ENCODE data around the gene DMPK.

Gene DMPK

DNA sequence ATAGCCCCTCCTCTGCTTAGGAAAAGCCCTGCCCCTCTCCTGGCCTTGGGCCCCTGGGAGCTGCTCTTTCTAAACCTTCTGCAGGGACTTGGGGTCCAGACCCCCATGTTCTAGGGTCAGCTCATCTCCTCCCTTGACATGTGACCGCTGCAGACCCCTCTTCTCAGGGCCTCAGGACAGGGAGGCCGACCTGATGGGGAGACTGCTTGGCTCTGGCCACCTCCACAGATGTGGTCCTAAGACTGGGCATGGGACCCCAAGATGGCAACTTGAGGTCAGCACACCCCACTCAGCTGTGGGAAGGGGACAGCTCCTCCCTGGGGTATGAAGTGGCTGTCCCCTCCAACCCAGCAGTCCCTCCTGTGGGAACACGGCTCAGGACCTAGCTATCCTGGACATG, 9.4 kb downstream of the DMPK start:
- H3K4me3 Mint-ChIP-seq, result no peak overlapping the region
- H3K36me3 Mint-ChIP-seq, result peaks cover 6% of the 10 kb centered on the region
- no peak for ATAC-seq (ENCODE audit: low read depth)
- H3K27me3 Mint-ChIP-seq, result no peaks in the 10 kb centered on the region
- no peaks in the 10 kb centered on the region for H3K9me3 Mint-ChIP-seq
- peaks cover 16% of the 10 kb centered on the region for H3K4me1 Mint-ChIP-seq
- no peak for DNase-seq (ENCODE audit: low spot score in 2 of 2)
- H3K27ac Mint-ChIP-seq, result no peak overlapping the region

DNA sequence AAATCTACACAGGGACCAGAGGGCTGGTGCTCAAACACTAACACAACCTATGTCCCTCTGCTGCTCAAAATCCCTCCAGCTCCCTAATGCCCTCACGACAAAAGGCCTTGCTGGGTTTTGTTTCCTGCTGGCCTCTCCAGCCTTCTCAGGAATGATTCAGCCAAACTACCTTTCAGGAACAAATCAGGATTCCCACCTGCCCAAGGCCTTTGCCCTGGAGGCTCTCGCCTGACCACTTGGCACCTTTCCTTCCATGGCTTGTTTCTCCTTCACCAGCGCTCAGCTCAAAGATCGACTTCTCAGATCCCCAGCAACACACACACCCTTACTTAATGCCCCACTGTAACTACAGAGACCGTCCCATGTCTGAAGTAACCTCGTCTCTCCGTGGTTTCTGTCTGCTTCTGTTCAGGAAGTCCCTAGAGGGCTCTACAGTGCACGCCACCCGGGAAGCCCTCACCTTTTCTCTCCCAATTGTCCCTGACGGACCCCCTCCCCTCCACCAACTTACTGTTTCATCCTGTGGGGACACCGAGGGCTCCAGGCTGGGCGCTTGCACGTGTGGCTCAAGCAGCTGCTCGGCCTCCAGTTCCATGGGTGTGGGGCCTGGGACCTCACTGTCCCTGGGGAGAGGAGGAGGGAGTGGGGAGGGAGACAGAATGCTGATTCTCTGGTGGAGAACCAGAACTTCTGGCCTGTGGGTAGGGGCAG, 10.0 kb downstream of the DMPK start:
- ATAC-seq (ENCODE audit: low read depth) (no peak), DNase-seq (ENCODE audit: low spot score in 2 of 2) (no peak)
- Mint-ChIP-seq H3K9me3 (no peaks in the 10 kb centered on the region), H3K4me1 (peaks cover 18% of the 10 kb centered on the region), H3K27ac (peak overlapping the region; percentile 23), H3K4me3 (peak overlapping the region; percentile 24), H3K36me3 (peaks cover 5% of the 10 kb centered on the region), H3K27me3 (peaks cover 2% of the 10 kb centered on the region)

DNA sequence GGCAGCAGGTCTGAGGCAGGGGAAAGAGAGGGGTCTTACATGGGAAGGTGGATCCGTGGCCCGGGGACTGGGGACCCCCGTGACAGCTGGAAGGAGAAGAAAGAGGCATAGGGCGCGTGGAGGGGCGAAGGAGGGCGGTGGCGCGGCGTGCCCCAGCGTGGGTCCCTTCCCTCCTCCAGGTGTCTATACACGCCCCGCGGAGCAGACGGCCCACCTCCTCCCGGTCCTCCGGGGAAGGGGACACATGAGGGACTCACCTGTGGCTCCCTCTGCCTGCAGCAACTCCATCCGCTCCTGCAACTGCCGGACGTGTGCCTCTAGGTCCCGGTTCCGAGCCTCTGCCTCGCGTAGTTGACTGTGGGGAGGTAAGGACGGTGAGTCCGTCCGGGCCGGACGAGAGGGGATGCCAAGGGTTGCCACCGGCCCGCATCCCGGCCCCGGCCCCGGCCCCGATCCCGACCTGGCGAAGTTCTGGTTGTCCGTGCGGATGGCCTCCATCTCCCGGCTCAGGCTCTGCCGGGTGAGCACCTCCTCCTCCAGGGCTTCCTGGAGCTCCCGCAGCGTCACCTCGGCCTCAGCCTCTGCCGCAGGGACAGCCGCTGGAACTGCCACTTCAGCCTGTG, 10.9 kb downstream of the DMPK start:
- peak overlapping the region; percentile 85 for H3K27ac Mint-ChIP-seq
- peaks cover 3% of the 10 kb centered on the region for H3K27me3 Mint-ChIP-seq
- ATAC-seq (ENCODE audit: low read depth) (no peak), DNase-seq (ENCODE audit: low spot score in 2 of 2) (no peak)
- H3K36me3 Mint-ChIP-seq, result no peaks in the 10 kb centered on the region
- H3K4me1 Mint-ChIP-seq, result peaks cover 19% of the 10 kb centered on the region
- H3K4me3 Mint-ChIP-seq, result peak overlapping the region; percentile 93
- no peaks in the 10 kb centered on the region for H3K9me3 Mint-ChIP-seq

DNA sequence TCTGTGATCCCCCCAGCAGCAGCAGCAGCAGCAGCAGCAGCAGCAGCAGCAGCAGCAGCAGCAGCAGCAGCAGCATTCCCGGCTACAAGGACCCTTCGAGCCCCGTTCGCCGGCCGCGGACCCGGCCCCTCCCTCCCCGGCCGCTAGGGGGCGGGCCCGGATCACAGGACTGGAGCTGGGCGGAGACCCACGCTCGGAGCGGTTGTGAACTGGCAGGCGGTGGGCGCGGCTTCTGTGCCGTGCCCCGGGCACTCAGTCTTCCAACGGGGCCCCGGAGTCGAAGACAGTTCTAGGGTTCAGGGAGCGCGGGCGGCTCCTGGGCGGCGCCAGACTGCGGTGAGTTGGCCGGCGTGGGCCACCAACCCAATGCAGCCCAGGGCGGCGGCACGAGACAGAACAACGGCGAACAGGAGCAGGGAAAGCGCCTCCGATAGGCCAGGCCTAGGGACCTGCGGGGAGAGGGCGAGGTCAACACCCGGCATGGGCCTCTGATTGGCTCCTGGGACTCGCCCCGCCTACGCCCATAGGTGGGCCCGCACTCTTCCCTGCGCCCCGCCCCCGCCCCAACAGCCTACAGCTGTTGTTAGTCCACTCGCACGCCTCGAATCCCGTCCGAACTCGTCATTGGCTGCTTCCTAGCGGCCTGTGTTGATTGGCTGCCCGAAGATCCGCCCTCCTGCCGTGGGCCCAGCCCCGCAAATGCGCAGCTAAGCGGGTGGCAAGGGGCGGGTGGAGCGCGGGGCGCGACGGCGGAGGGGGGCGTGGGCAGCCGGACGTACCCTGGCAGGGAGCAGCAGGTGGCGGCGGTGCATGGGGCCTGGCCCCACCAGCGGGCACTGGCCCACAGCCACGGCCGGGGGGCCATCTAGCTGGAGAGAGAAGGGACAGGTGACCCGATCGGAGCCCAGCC, 11.8 kb downstream of the DMPK start:
- Mint-ChIP-seq H3K4me1 (peaks cover 19% of the 10 kb centered on the region), H3K9me3 (no peaks in the 10 kb centered on the region), H3K36me3 (no peaks in the 10 kb centered on the region), H3K27me3 (peaks cover 8% of the 10 kb centered on the region), H3K4me3 (peak overlapping the region; percentile 93), H3K27ac (peak overlapping the region; percentile 85)
- DNase-seq (ENCODE audit: low spot score in 2 of 2), result peak; percentile 93
- ATAC-seq (ENCODE audit: low read depth), result peak; percentile 68

DNA sequence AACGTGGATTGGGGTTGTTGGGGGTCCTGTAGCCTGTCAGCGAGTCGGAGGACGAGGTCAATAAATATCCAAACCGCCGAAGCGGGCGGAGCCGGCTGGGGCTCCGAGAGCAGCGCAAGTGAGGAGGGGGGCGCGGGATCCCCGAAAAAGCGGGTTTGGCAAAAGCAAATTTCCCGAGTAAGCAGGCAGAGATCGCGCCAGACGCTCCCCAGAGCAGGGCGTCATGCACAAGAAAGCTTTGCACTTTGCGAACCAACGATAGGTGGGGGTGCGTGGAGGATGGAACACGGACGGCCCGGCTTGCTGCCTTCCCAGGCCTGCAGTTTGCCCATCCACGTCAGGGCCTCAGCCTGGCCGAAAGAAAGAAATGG, 12.5 kb downstream of the DMPK start:
- H3K27ac Mint-ChIP-seq, result peak overlapping the region; percentile 85
- peak; percentile 38 for ATAC-seq (ENCODE audit: low read depth)
- peak in 1 of 2 donors; percentile 74 for DNase-seq (ENCODE audit: low spot score in 2 of 2)
- H3K27me3 Mint-ChIP-seq, result peaks cover 10% of the 10 kb centered on the region
- H3K4me1 Mint-ChIP-seq, result peaks cover 19% of the 10 kb centered on the region
- H3K9me3 Mint-ChIP-seq, result no peaks in the 10 kb centered on the region
- no peaks in the 10 kb centered on the region for H3K36me3 Mint-ChIP-seq
- H3K4me3 Mint-ChIP-seq, result peak overlapping the region; percentile 93

DNA sequence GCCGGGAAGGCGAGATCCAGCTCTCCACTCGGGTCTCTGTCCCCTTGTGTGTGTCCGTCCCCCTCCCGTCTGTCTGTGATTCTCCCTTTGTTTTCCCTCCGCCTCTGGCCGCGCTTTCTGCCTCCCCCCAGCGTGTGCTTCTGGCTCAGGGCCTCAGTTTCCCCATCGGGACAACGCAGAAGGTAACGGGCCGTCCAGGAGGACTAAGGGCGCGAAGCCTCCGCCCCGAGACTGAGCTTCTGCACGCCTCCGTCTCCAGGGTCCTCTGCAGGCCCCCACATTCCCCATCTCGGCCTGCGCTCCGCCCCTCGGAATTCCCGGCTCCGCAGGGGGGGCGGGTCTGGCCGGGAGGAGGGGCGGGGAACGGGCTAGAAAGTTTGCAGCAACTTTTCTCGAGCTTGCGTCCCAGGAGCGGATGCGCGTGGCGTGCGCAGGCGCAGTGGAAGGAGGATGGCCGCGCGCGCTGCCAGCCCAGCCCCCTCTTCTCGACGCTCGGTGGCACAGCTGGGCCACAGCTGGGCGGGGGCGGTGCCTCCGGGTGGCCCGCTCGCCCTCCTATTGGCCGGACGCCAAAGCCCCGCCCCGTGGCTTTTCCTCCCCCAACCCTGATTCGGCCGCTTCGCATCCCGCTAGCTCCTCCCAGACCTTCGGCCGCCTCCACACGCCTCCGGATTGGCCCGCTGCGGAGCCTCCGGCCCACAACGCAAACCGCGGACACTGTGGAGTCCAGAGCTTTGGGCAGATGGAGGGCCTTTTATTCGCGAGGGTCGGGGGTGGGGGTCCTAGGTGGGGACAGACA, 13.1 kb downstream of the DMPK start, which contains the start of gene SIX5:
Gene SIX5 (minus strand): TSS at position 269 of the 799 bp plus-strand sequence. CDS start 408 bp downstream, outside the sequence.
- H3K27me3 Mint-ChIP-seq, result peaks cover 12% of the 10 kb centered on the region
- DNase-seq (ENCODE audit: low spot score in 2 of 2) (peak; percentile 83 to 96), ATAC-seq (ENCODE audit: low read depth) (peak; percentile 67)
- peak within 1 kb of the TSS; percentile 93 for H3K4me3 Mint-ChIP-seq
- no peaks in the 10 kb centered on the region for H3K36me3 Mint-ChIP-seq
- peaks cover 19% of the 10 kb centered on the region for H3K4me1 Mint-ChIP-seq
- no peaks in the 10 kb centered on the region for H3K9me3 Mint-ChIP-seq
- peak within 1 kb of the TSS; percentile 85 for H3K27ac Mint-ChIP-seq

DNA sequence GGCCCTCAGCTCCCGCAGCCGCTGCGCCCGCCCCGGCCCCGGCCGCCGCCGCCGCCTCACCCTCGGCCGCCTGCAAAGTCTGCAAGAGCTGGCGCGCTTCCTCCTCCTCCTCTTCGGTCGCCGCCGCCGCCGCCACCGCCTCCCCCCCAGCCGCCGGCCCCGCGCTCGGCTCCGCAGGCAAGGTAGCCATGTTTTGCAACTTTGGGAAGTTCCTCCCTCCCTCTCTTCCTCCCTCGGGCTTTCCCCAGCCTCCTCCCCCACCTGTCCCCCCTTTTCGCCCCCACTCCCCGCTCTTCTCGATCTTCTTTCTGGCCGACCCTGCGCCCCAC, 13.7 kb downstream of the DMPK start:
- ATAC-seq (ENCODE audit: low read depth), result no peak
- peaks cover 19% of the 10 kb centered on the region for H3K4me1 Mint-ChIP-seq
- peak; percentile 41 to 54 for DNase-seq (ENCODE audit: low spot score in 2 of 2)
- peak overlapping the region; percentile 85 for H3K27ac Mint-ChIP-seq
- H3K36me3 Mint-ChIP-seq, result no peaks in the 10 kb centered on the region
- H3K27me3 Mint-ChIP-seq, result peaks cover 12% of the 10 kb centered on the region
- no peaks in the 10 kb centered on the region for H3K9me3 Mint-ChIP-seq
- peak overlapping the region; percentile 93 for H3K4me3 Mint-ChIP-seq

DNA sequence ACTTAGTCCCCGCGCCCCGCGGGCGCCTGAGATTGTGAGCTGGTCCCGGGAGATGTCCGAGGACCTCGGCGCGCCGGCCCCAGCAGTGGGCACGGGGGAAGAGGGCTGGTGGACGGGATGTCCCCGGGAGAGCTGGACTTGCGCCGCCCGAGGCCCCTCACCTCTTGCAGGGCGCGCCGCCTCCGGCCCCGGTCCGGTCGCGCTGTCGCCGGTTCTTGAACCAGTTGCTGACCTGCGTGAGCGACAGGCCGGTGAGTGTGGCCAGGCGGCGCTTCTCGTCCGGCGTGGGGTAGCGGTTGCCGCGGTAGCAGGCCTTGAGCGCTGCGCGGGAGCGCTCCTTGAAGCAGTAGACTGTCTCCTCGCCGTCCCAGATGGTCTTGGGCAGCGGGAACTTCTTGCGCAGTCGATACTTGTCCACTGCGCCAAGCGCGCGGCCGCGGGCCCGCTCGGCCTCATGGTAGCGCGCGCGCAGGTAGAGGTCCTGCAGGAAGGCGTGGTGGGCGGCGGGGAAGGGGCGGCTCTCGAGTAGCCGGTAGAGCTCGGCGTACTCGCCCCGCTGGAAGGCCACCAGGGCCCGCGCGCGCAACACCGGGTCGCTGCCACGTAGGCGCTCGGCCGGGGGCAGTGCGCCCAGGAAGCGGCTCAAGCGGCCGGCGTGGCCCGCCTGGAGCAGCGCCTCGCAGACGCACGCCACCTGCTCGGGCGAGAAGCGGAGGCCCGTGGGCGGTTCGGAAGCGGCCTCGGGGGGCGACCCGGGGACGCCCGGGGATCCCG, 14.2 kb downstream of the DMPK start:
- DNase-seq (ENCODE audit: low spot score in 2 of 2) (peak in 1 of 2 donors; percentile 50), ATAC-seq (ENCODE audit: low read depth) (no peak)
- Mint-ChIP-seq H3K9me3 (no peaks in the 10 kb centered on the region), H3K27me3 (peaks cover 12% of the 10 kb centered on the region), H3K27ac (no peak overlapping the region), H3K36me3 (no peaks in the 10 kb centered on the region), H3K4me3 (peak overlapping the region; percentile 81), H3K4me1 (peaks cover 19% of the 10 kb centered on the region)

DNA sequence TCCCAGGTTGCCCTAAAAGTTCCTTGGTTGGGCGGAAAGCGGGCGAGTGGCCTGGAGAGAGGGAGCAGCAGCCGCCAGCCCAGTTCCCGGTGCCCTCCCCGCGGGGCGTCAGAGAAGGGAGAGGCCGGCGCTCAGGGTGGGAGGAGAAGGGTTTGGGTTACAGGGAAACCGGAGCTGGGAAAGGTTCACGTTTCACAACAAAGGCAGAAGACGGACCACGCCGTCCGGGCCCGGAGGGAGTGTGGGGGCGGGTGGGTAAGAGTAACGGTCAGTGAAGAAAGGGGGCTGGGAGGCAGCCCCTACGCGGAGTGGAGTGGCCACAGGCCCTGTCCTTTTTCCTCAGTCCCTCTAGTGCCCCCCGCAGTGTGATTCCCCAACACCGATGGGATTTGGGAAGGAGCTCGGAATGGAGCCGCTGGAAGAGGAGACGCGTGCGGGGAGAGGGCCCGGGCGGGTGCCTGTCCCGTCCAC, 14.8 kb downstream of the DMPK start:
- Mint-ChIP-seq H3K4me1 (peaks cover 18% of the 10 kb centered on the region), H3K27me3 (peaks cover 12% of the 10 kb centered on the region), H3K9me3 (no peaks in the 10 kb centered on the region), H3K36me3 (no peaks in the 10 kb centered on the region), H3K27ac (no peak overlapping the region), H3K4me3 (peak overlapping the region; percentile 76)
- ATAC-seq (ENCODE audit: low read depth), result no peak
- no peak for DNase-seq (ENCODE audit: low spot score in 2 of 2)

DNA sequence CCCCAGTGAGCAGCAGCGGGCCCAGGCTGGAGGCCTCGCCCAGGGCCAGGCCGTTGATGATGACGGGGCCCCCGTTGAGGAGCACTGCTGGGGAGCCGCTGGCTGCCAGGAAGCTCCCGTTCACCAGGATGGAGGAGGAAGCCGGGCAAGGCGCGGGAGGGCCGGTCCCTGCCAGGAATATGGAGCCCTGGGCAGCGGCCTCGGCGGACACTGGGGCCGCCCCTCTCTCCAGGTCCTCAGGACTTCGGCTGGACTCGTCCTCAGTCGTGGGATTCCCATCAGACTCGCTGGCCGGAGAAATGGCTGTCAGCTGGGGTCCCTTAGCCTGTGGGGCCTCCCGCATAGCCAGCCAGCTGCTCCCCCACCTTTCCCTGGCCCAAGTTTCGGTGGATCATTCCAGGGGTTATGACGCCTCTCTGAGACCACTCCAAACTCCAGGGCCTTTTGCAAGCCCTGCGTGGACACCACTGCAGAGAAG, 15.4 kb downstream of the DMPK start:
- Mint-ChIP-seq H3K27me3 (peaks cover 13% of the 10 kb centered on the region), H3K4me3 (peak overlapping the region; percentile 76), H3K27ac (no peak overlapping the region), H3K9me3 (no peaks in the 10 kb centered on the region), H3K4me1 (peaks cover 14% of the 10 kb centered on the region), H3K36me3 (no peaks in the 10 kb centered on the region)
- ATAC-seq (ENCODE audit: low read depth) (no peak), DNase-seq (ENCODE audit: low spot score in 2 of 2) (no peak)

DNA sequence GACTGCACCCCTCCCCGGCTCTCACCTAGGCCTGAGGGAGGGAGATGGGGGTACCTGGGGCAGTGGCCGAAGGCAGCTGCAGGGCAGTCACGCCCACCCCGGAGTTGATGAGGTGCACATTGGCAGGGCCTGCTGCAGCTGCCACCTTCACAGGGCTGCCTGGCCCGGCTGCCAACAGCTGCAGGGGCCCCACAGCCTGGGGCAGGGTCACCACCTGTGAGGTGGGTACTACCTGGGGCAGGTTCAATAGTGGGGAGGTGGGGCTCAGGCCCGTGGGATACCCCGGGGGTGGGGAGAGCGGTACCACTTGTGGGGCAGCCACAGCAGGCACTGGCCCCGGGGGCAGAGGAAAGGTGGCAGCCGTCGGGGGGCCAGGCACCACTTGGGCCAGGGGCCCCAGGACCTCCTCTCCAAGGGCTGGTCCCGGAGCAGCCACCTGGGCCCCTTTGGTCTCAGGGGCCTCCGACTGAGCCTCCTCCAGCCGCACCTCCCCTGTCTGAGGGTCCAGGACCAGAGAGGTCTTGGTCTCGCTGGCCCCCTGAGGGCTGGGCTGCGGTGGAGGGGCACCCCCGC, 15.9 kb downstream of the DMPK start:
- DNase-seq (ENCODE audit: low spot score in 2 of 2) (no peak), ATAC-seq (ENCODE audit: low read depth) (no peak)
- Mint-ChIP-seq H3K36me3 (no peaks in the 10 kb centered on the region), H3K27me3 (peaks cover 13% of the 10 kb centered on the region), H3K4me3 (no peak overlapping the region), H3K4me1 (peaks cover 14% of the 10 kb centered on the region), H3K9me3 (no peaks in the 10 kb centered on the region), H3K27ac (no peak overlapping the region)

DNA sequence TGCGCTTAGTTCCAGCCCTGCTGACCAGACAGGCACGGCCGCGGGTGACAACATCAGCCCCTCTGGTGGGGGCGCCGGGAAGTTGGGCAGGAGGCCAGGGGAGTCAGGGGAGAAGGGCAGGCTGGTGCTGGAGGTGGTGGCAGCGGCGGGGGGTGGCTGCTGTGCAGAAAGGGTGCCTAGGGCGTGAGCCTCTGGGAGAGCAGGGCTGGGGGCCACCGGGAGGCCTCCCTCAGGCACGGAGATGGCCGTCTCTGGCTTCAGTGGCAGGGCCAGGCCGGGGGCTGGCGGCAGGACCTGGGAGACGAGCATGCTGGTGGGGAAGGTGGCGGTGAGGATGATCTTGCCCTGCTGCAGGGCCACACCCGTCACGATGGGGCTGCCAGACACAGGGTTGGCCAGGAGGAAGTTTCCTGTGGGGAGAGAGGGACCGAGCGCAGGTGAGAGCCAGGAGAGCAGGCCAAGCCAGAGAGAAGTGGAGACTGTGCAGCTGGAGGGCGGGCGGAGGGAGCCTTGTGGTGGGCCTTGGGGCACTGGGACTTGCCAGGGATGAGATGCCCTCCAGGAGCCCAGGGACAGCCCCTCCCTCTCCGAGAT, 16.5 kb downstream of the DMPK start:
- no peaks in the 10 kb centered on the region for H3K9me3 Mint-ChIP-seq
- ATAC-seq (ENCODE audit: low read depth) (no peak), DNase-seq (ENCODE audit: low spot score in 2 of 2) (no peak)
- peaks cover 10% of the 10 kb centered on the region for H3K4me1 Mint-ChIP-seq
- H3K36me3 Mint-ChIP-seq, result no peaks in the 10 kb centered on the region
- no peak overlapping the region for H3K4me3 Mint-ChIP-seq
- H3K27me3 Mint-ChIP-seq, result peaks cover 13% of the 10 kb centered on the region
- H3K27ac Mint-ChIP-seq, result no peak overlapping the region
